ENCODE data around the gene SLC16A14. TPM values are rescaled to one million over a fixed set of nuclear protein-coding genes. Genes with fewer than 3 reads are reported as not detected.
A peak's percentile ranks its signal among the peaks of the same experiment; 100 is the strongest.

SLC16A14 gene
- total RNA-seq, 6 donors from 2014 or later, result 0.55 to 5.5 (median 1.6) TPM; not detected in 1

DNA sequence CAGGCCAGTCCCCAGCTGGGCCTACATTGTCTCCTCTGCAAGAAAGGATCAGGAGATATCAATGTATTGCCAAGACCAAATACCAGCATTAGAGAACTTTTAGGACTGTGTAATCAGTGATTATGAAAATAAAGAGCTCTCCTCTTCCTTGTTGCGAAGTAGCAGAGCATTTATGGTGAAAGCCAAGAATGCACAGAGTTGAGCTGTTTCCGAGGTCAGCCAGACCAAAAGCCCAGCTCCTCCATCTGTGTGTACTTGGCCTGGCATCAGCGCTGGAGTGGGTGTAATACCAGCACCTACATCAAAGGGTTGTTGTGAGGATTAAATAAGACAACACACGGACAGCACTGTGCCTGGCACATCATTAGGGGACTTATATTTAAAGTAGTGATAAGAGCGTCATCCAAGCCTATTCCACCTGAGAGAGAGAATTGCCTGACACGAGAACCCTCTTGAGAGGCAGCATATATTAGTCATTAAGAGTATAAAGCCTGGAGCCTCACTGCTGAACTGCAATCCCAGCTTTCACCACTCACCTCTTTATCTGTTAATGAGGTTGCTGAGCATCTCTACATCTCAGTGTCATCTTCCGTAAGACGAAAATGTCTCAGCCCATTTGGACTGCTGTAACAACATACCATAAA is 7.4 kb upstream of the SLC16A14 start:
- ATAC-seq (ENCODE audit: low FRiP score in 2 of 2), result no peak
- Histone ChIP-seq H3K4me1 (peaks cover 0 to 8% (median 7%) of the 10 kb centered on the region in 4 donors), H3K4me3 (no peak overlapping the region), H3K27ac (no peak overlapping the region), H3K36me3 (no peaks in the 10 kb centered on the region), H3K9me3 (no peaks in the 10 kb centered on the region), H3K27me3 (no peaks in the 10 kb centered on the region)
- TF ChIP-seq EP300 (IDR thresholded peaks at IDR 0.05) (no peak), POLR2AphosphoS5 (IDR thresholded peaks at IDR 0.05) (no peak), CTCF (IDR thresholded peaks at IDR 0.05) (no peak), POLR2A (IDR thresholded peaks at IDR 0.05) (no peak)
- WGBS, 2 donors, result 67 to 76% methylated on average over 8 of the region's 8 CpGs
- DNase-seq, result no peak

DNA sequence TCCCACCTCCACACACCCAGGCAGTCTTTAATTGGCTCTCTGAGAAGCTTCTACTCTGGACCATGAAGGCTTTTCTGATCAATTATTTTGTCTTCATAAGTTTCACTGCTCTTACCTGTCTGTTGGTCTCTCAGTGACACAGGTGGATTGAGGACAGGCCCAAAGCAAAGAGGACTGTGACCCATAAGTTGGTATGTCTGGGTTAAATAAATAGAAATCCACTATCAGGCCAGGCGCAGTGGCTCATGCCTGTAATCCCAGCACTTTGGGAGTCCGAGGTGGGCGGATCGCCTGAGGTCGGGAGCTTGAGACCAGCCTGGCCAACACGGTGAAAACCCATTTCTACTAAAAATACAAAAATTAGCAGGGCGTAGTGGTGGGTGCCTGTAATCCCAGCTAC is 2.7 kb upstream of the SLC16A14 start:
- 90 to 96% methylated on average over 7 of the region's 7 CpGs for WGBS, 2 donors
- TF ChIP-seq POLR2A (IDR thresholded peaks at IDR 0.05) (no peak), CTCF (IDR thresholded peaks at IDR 0.05) (no peak), EP300 (IDR thresholded peaks at IDR 0.05) (no peak), POLR2AphosphoS5 (IDR thresholded peaks at IDR 0.05) (no peak)
- no peaks in the 10 kb centered on the region for H3K36me3 ChIP-seq
- H3K27me3 ChIP-seq, result no peaks in the 10 kb centered on the region
- DNase-seq, result no peak
- H3K27ac ChIP-seq, result no peak overlapping the region
- no peak for ATAC-seq (ENCODE audit: low FRiP score in 2 of 2)
- peaks cover 15 to 33% (median 20%) of the 10 kb centered on the region in 4 donors for H3K4me1 ChIP-seq
- no peaks in the 10 kb centered on the region for H3K9me3 ChIP-seq
- H3K4me3 ChIP-seq, result no peak overlapping the region

GRCh38 chr2:230069402-230069801 is 678 bp upstream of the SLC16A14 start:
- no peaks in the 10 kb centered on the region for H3K9me3 ChIP-seq
- DNase-seq (no peak), ATAC-seq (ENCODE audit: low FRiP score in 2 of 2) (no peak)
- WGBS, 2 donors, result 91 to 95% methylated on average over 6 of the region's 6 CpGs
- H3K27me3 ChIP-seq, result no peaks in the 10 kb centered on the region
- no peak overlapping the region for H3K4me3 ChIP-seq
- no peak for TF ChIP-seq EP300 (IDR thresholded peaks at IDR 0.05)
- TF ChIP-seq CTCF (IDR thresholded peaks at IDR 0.05), result no peak
- TF ChIP-seq POLR2AphosphoS5 (IDR thresholded peaks at IDR 0.05), result no peak
- TF ChIP-seq POLR2A (IDR thresholded peaks at IDR 0.05), result no peak
- no peak overlapping the region for H3K27ac ChIP-seq
- H3K36me3 ChIP-seq, result no peaks in the 10 kb centered on the region
- peaks cover 10 to 26% (median 17%) of the 10 kb centered on the region in 4 donors for H3K4me1 ChIP-seq

GRCh38 chr2:230068016-230068650 is 591 bp downstream of the SLC16A14 start:
- WGBS, 2 donors, result 0 to 1% methylated on average over 12 to 21 of the region's 60 CpGs
- peaks cover 10 to 26% (median 17%) of the 10 kb centered on the region in 4 donors for H3K4me1 ChIP-seq
- no peaks in the 10 kb centered on the region for H3K36me3 ChIP-seq
- H3K27ac ChIP-seq, result peak overlapping the region; percentile 0 to 81 (median 68)
- DNase-seq (peak; percentile 24 to 92), ATAC-seq (ENCODE audit: low FRiP score in 2 of 2) (peak; percentile 63 to 78)
- TF ChIP-seq POLR2AphosphoS5 (IDR thresholded peaks at IDR 0.05) (no peak), CTCF (IDR thresholded peaks at IDR 0.05) (peak in 3 of 6 experiments; percentile 21 to 38 (median 29))
- no peaks in the 10 kb centered on the region for H3K27me3 ChIP-seq
- H3K9me3 ChIP-seq, result no peaks in the 10 kb centered on the region
- H3K4me3 ChIP-seq, result peak overlapping the region; percentile 54 to 72 (median 68)
